H1 (cell line): ENCODE results near the gene DHRS12. TPM values are rescaled to one million over a fixed set of nuclear protein-coding genes. Genes with fewer than 3 reads are reported as not detected.

Experiments
- CTCF ChIA-PET: fragments of 300-600 bp; sonication (Branson Sonifier 250); formaldehyde crosslinking; loops from one replicate; lab custom pipeline; 2021; ENCODE audit not compliant: partially characterized antibody; lab: Charles Lee
- POLR2A ChIA-PET: fragments of 300-600 bp; sonication (Branson Sonifier 250); formaldehyde crosslinking; loops from one replicate; lab custom pipeline; 2021; ENCODE audit warnings: inconsistent platforms; ENCODE audit not compliant: partially characterized antibody; lab: Charles Lee
- DNase-seq, 2 experiments: peaks; one replicate each; pipeline versions ENCODE4 v3.0.0 to v3.0.0-alpha.2; 2010 to 2022; ENCODE audit warnings: low spot score in 2 of 2, low read depth in 1 of 2, mixed read lengths in 1 of 2
- FAIRE-seq: peaks from 2 replicates; lab custom pipeline; 2011; peaks lifted over from hg19 to GRCh38; lab: Jason Lieb, UNC
- H2AFZ ChIP-seq: 2 replicates; pipeline ENCODE4 v1.8.1; 2012; ENCODE audit warnings: low read length, inconsistent platforms
- H2AK5ac ChIP-seq: 2 replicates; pipeline ENCODE4 v1.6.1; 2013; ENCODE audit warnings: low read depth, low read length
- H2BK120ac ChIP-seq: replicated peaks from 2 replicates; pipeline ENCODE3; 2013; ENCODE audit warnings: low read depth, low read length, inconsistent platforms
- H2BK12ac ChIP-seq: 2 replicates; pipeline ENCODE4 v1.6.1; 2013; ENCODE audit warnings: low read depth, low read length
- H2BK15ac ChIP-seq: 2 replicates; pipeline ENCODE4 v1.6.1; 2013; ENCODE audit warnings: low read length
- H2BK20ac ChIP-seq: 2 replicates; pipeline ENCODE4 v1.6.1; 2013; ENCODE audit warnings: low read length
- H2BK5ac ChIP-seq: 2 replicates; pipeline ENCODE4 v1.6.1; 2013; ENCODE audit warnings: low read depth, low read length
- H3K14ac ChIP-seq: 2 replicates; pipeline ENCODE4 v1.6.1; 2013; ENCODE audit warnings: inconsistent platforms; ENCODE audit not compliant: insufficient read length
- H3K18ac ChIP-seq: 2 replicates; pipeline ENCODE4 v1.6.1; 2013; ENCODE audit warnings: low read length; ENCODE audit errors: extremely low read depth
- H3K23ac ChIP-seq: 2 replicates; pipeline ENCODE4 v1.6.1; 2013; ENCODE audit warnings: inconsistent platforms; ENCODE audit not compliant: insufficient read length
- H3K23me2 ChIP-seq: 2 replicates; pipeline ENCODE4 v1.6.1; 2013; ENCODE audit warnings: low read depth, low read length
- H3K27ac ChIP-seq: 2 replicates; pipeline ENCODE4 v1.6.1; 2011; ENCODE audit warnings: low read depth, low read length, inconsistent platforms
- H3K27me3 ChIP-seq, 4 experiments: replicated peaks in 1 of 4; 1 replicate in 1 of 4; 2 replicates in 3 of 4; pipeline versions ENCODE4 v1.6.1 to v1.8.1; 2011 to 2013; ENCODE audit warnings: low read length in 3 of 4, mild to moderate bottlenecking in 3 of 4, inconsistent platforms in 2 of 4, mixed read lengths in 2 of 4, moderate library complexity in 1 of 4; ENCODE audit not compliant: control insufficient read depth in 3 of 4, insufficient read depth in 3 of 4; ENCODE audit errors: extremely low read depth in 1 of 4
- H3K36me3 ChIP-seq, 4 experiments: 2 replicates each; pipeline versions ENCODE4 v1.6.1 to v1.8.1; 2011 to 2013; ENCODE audit warnings: mild to moderate bottlenecking in 4 of 4, low read length in 3 of 4, moderate library complexity in 2 of 4, control low read depth in 1 of 4, inconsistent platforms in 1 of 4; ENCODE audit not compliant: insufficient read depth in 4 of 4, control insufficient read depth in 2 of 4
- H3K4ac ChIP-seq: replicated peaks from 2 replicates; pipeline ENCODE3; 2013; ENCODE audit warnings: low read length, low read depth, mixed read lengths, inconsistent platforms; ENCODE audit not compliant: insufficient read length
- H3K4me1 ChIP-seq, 4 experiments: replicated peaks in 1 of 4; 1 replicate in 1 of 4; 2 replicates in 3 of 4; pipeline versions ENCODE4 v1.6.1 to v1.8.1; 2011 to 2013; ENCODE audit warnings: low read length in 3 of 4, inconsistent platforms in 2 of 4, mixed read lengths in 1 of 4; ENCODE audit not compliant: insufficient read depth in 4 of 4, control insufficient read depth in 3 of 4
- H3K4me2 ChIP-seq, 2 experiments: 2 replicates each; pipeline versions ENCODE4 v1.6.1 to v1.8.1; 2011 to 2013; ENCODE audit warnings: low read depth in 2 of 2, low read length in 2 of 2, control low read depth in 1 of 2, inconsistent platforms in 1 of 2, mild to moderate bottlenecking in 1 of 2; ENCODE audit not compliant: insufficient read depth in 1 of 2
- H3K4me3 ChIP-seq, 4 experiments: fragments of 200-600, 300-600 bp in 1 of 4; sonication (generic), shearing (Covaris generic), sonication (Bioruptor Twin) in 1 of 4; 2 replicates each; pipeline versions ENCODE4 v1.5.1 to v1.8.1; 2011 to 2016; ENCODE audit warnings: low read length in 4 of 4, low read depth in 3 of 4, control low read depth in 2 of 4, inconsistent platforms in 2 of 4, mild to moderate bottlenecking in 2 of 4, mixed read lengths in 1 of 4, moderate library complexity in 1 of 4; ENCODE audit not compliant: insufficient read depth in 2 of 4; ENCODE audit errors: extremely low read depth in 1 of 4
- H3K56ac ChIP-seq: replicated peaks from 2 replicates; pipeline ENCODE3; 2013; ENCODE audit warnings: low read depth, mild to moderate bottlenecking, mixed read lengths, low read length, inconsistent platforms; ENCODE audit not compliant: insufficient read length
- H3K79me1 ChIP-seq: 2 replicates; pipeline ENCODE4 v1.6.1; 2013; ENCODE audit warnings: low read depth, low read length, control low read depth
- H3K79me2 ChIP-seq, 2 experiments: 2 replicates each; pipeline versions ENCODE4 v1.6.1 to v1.8.1; 2012 to 2013; ENCODE audit warnings: low read length in 2 of 2, mild to moderate bottlenecking in 2 of 2, inconsistent platforms in 1 of 2; ENCODE audit not compliant: insufficient read depth in 2 of 2, control insufficient read depth in 1 of 2
- H3K9ac ChIP-seq, 4 experiments: replicated peaks in 1 of 4; 1 replicate in 1 of 4; 2 replicates in 3 of 4; pipeline versions ENCODE4 v1.6.1 to v1.8.1; 2011 to 2013; ENCODE audit warnings: low read depth in 3 of 4, low read length in 3 of 4, control low read depth in 2 of 4, mild to moderate bottlenecking in 2 of 4, moderate library complexity in 2 of 4, inconsistent platforms in 1 of 4; ENCODE audit errors: extremely low read depth in 1 of 4
- H3K9me3 ChIP-seq, 2 experiments: 2 replicates each; pipeline versions ENCODE4 v1.6.1 to v1.8.1; 2012 to 2013; ENCODE audit warnings: mild to moderate bottlenecking in 2 of 2, moderate library complexity in 2 of 2, control low read depth in 1 of 2, inconsistent platforms in 1 of 2, low read depth in 1 of 2, low read length in 1 of 2, mixed read lengths in 1 of 2; ENCODE audit not compliant: insufficient read depth in 2 of 2
- H4K20me1 ChIP-seq, 2 experiments: replicated peaks in 1 of 2; 2 replicates each; pipeline versions ENCODE3 to v1.8.1; 2011 to 2013; ENCODE audit warnings: inconsistent platforms in 2 of 2, low read length in 2 of 2, mild to moderate bottlenecking in 1 of 2; ENCODE audit not compliant: insufficient read depth in 2 of 2, control insufficient read depth in 1 of 2
- H4K5ac ChIP-seq: 2 replicates; pipeline ENCODE4 v1.6.1; 2013; ENCODE audit warnings: low read length, low read depth, mixed read lengths, inconsistent platforms; ENCODE audit not compliant: insufficient read length
- H4K8ac ChIP-seq: 2 replicates; pipeline ENCODE4 v1.8.0; 2013; ENCODE audit warnings: mild to moderate bottlenecking, moderate library complexity, low read length, inconsistent platforms; ENCODE audit not compliant: insufficient read depth; ENCODE audit errors: extremely low read depth
- H4K91ac ChIP-seq: replicated peaks from 2 replicates; pipeline ENCODE3; 2013; ENCODE audit warnings: low read length, mixed read lengths, inconsistent platforms; ENCODE audit not compliant: insufficient read length
- BRCA1 ChIP-seq: IDR thresholded peaks from 2 replicates; pipeline ENCODE4 v1.6.1; 2012; ENCODE audit warnings: low read depth, low read length, improper control_type of control experiment
- KDM4A ChIP-seq: IDR thresholded peaks from one replicate; pipeline ENCODE4 v1.7.1; 2012; ENCODE audit warnings: low read depth, mild to moderate bottlenecking, moderate library complexity, low read length, inconsistent platforms; ENCODE audit not compliant: severe bottlenecking
- WGBS, 2 experiments: shearing (Covaris generic) in 1 of 2; methylation state at CpG; one replicate each; pipeline versions ENCODE4 v1.1.6 to v1.1.7; 2013 to 2015; ENCODE audit warnings: low lambda C conversion rate in 2 of 2, mixed read lengths in 2 of 2, inconsistent platforms in 1 of 2, low coverage in 1 of 2, missing lambda C conversion rate in 1 of 2; ENCODE audit not compliant: insufficient replicate concordance in 2 of 2, insufficient coverage in 1 of 2, insufficient read length in 1 of 2; ENCODE audit errors: extremely low coverage in 1 of 2, missing lambda C conversion rate in 1 of 2; 5-methylcytosine and 5-hydroxymethylcytosine counted together
- polyA plus RNA-seq, 7 experiments: library from polyadenylated mRNA; depleted of rRNA in 3 of 7; stranded (reverse) in 5 of 7; unstranded in 2 of 7; fragments of >200 nt in 5 of 7; fragments of 200-250 nt in 2 of 7; gene quantifications; 1 replicate in 5 of 7; 2 replicates in 1 of 7; 4 replicates in 1 of 7; pipeline versions ENCODE4 v1.2.1 to v1.2.3, GENCODE V29; 2011 to 2013; ENCODE audit warnings: missing spikeins in 2 of 7, mixed read lengths in 2 of 7
- total RNA-seq: library from RNA; stranded (reverse); fragmentation: NEBNext Ultra II Directional; extraction: Animal tissue kit (Norgen Biotek cat#: 25700); gene quantifications from 2 replicates; pipeline ENCODE4 v1.2.1, GENCODE V29; 2021

Gene DHRS12
- total and polyA plus RNA-seq, 2 of the 8 experiments (the other 6 are each of a cell fraction or from before 2014, with no cell fraction given), result 8.7 TPM

DNA sequence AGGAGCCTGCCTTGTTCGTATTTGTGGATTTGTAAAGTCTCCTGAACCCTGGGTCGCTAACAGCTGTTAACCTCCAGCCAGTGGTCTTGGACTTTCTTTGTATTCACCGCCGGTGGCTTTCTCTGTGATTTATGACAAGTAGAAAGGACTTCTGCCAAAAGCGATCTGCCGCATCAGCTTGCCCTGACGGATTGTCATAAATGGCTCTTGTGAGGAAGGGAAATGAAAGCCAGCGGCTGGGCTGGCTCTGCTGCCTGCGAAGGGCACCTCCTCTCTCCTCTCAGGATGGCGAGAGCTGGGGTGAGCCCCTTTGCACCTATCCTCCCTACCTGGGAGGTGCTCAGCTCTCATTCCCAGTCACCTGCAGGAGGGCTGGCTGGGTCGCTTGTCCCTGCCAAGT is 25.6 kb downstream of the DHRS12 start:
- Histone ChIP-seq H3K14ac (no peak overlapping the region), H3K36me3 (no peaks in the 10 kb centered on the region), H2BK12ac (no peak overlapping the region), H3K4me3 (no peak overlapping the region), H4K91ac (no peak overlapping the region), H2BK15ac (no peak overlapping the region), H3K18ac (no peak overlapping the region), H3K4ac (no peak overlapping the region), H3K79me2 (no peaks in the 10 kb centered on the region), H2AFZ (no peak overlapping the region), H3K27ac (no peak overlapping the region), H4K20me1 (no peaks in the 10 kb centered on the region), H3K27me3 (no peaks in the 10 kb centered on the region), H2BK20ac (no peak overlapping the region), H3K4me1 (peaks cover 0 to 3% (median 0%) of the 10 kb centered on the region in 4 experiments; a peak in 1 of 7 replicates), H2BK5ac (no peak overlapping the region), H3K56ac (no peak overlapping the region), H4K8ac (no peak overlapping the region), H3K23me2 (no peaks in the 10 kb centered on the region), H3K9me3 (no peaks in the 10 kb centered on the region), H3K9ac (no peak overlapping the region), H3K4me2 (no peak overlapping the region), H2AK5ac (no peak overlapping the region), H2BK120ac (no peak overlapping the region), H3K23ac (no peak overlapping the region), H3K79me1 (no peaks in the 10 kb centered on the region; the same call in 1 of the 2 replicates), H4K5ac (no peak overlapping the region)
- no peak for DNase-seq
- ChIA-PET CTCF (interaction anchor here (0.7 to 11.3 kb wide), 3 partner anchors 19 to 578 kb away, joined by 3 to 123 read pairs (median 3); no protein-coding TSS in a partner anchor), POLR2A (interaction anchor here (1.0 to 1.3 kb wide), 2 partner anchors 8 to 325 kb away, joined by 3 read pairs; partner anchors contain the start of gene INTS6)
- FAIRE-seq, result no peak
- 91% methylated on average over 11 of the region's 11 CpGs; no CpG with 5 or more reads in 1 of the 2 experiments for WGBS, 2 experiments
- TF ChIP-seq BRCA1 (no peak), KDM4A (no peak)
